ENCODE results near the gene ZNF652. TPM values are rescaled to one million over a fixed set of nuclear protein-coding genes. Genes with fewer than 3 reads are reported as not detected.
"Not testable (repeated sequence)": the region's sequence is repeated elsewhere in the genome, so short reads cannot be mapped to it uniquely, and the experiment has no call there.

ZNF652 gene
- total RNA-seq, 4 donors from 2014 or later, result 35.7 to 58.6 (median 43.9) TPM

DNA sequence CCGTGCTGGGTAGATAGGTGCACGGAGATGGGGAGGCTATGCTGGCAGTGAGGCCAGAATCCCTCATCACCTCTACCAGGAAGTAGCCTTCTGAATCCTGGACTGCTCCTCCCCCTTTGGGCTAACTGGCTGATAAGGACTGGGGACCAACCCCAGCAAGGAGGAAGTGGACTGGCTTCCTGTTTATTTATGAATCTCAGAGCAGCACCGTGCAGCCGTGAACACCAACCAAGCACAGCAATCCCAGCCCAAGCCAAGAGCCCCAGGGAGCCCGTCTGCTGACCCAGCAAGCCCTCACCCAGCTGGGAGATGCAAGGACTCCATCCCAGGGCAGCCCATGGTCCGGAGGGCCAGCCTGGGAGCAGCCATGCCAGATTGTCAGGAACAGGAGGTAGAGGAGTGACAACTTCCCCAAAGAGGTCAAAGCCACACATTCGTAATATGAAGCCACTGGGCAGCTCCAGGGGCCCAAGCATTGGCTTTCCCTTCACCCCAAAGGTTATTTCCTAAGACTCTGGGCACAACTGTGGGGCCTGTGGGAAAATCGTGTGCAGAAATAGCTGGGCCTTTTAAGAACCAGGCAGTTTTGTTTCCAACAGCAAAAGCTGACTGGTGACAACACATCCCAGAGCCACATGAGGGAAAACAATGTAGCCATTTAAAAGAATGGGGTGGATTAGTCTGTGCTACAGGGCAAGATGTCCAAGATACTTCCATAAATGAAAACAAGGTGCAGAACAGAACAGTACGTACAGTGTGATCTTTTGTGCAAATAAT lies 28.7 kb upstream of the ZNF652 start:
- 36 to 43% methylated on average over 9 of the region's 9 CpGs for WGBS, 2 donors
- H3K27ac ChIP-seq, result peak overlapping the region; percentile 63 to 93 (median 84)
- no peaks in the 10 kb centered on the region for H3K9me3 ChIP-seq
- no peaks in the 10 kb centered on the region for H3K36me3 ChIP-seq
- DNase-seq (ENCODE audit: low spot score in 2 of 2), result no peak
- TF ChIP-seq, protein P1, sequence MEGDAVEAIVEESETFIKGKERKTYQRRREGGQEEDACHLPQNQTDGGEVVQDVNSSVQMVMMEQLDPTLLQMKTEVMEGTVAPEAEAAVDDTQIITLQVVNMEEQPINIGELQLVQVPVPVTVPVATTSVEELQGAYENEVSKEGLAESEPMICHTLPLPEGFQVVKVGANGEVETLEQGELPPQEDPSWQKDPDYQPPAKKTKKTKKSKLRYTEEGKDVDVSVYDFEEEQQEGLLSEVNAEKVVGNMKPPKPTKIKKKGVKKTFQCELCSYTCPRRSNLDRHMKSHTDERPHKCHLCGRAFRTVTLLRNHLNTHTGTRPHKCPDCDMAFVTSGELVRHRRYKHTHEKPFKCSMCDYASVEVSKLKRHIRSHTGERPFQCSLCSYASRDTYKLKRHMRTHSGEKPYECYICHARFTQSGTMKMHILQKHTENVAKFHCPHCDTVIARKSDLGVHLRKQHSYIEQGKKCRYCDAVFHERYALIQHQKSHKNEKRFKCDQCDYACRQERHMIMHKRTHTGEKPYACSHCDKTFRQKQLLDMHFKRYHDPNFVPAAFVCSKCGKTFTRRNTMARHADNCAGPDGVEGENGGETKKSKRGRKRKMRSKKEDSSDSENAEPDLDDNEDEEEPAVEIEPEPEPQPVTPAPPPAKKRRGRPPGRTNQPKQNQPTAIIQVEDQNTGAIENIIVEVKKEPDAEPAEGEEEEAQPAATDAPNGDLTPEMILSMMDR (IDR thresholded peaks at IDR 0.05), result no peak
- TF ChIP-seq POLR2A (IDR thresholded peaks at IDR 0.05) (peak in 1 of 2 donors; percentile 14), EP300 (IDR thresholded peaks at IDR 0.05) (peak; percentile 53 to 57)
- no peaks in the 10 kb centered on the region for H3K27me3 ChIP-seq
- H3K4me3 ChIP-seq, result no peak overlapping the region
- peaks cover 0 to 52% (median 36%) of the 10 kb centered on the region in 4 donors for H3K4me1 ChIP-seq

DNA sequence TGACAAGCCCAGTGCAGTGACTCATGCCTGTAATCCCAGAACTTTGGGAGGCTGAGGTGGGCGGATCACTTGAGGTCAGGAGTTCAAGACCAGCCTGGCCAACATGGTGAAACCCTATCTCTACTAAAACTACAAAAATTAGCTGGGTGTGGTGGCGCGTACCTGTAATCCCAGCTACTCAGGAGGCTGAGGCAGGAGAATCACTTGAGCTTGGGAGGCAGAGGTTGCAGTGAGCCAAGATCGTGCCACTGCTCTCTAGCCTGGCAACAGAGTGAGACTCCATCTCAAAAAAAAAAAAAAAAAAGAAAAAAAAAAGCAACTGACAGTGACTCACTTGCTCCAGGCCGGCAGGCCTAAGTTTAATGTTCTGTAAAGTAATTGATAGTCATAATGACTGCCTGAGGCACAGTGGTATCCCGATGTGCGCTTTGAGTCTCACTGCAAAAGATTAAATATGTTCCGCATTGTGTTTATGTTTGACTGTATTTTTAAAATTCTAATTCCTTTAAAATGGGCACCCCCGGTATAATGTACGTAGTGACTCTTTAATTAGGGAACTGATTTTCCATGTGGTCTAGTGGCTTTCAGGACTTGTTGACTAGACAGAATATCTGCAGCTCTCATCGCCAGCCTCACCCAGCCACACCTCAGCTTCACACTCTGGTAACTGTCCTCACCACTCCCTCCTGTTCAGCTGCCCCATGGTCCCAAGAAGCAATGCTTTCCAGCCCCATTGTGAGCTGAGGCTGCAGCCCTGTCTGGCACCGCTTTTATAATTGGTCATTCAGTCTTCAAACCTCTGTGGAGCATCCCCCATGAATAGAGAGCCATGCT lies 27.7 kb upstream of the ZNF652 start:
- not testable (repeated sequence) for H3K4me3 ChIP-seq; H3K9me3 ChIP-seq; H3K36me3 ChIP-seq; DNase-seq (ENCODE audit: low spot score in 2 of 2); H3K27me3 ChIP-seq
- peak overlapping the region in 3 of 4 donors; percentile 84 to 93 (median 84) for H3K27ac ChIP-seq
- WGBS, 2 donors, result 79% methylated on average over 12 of the region's 12 CpGs
- H3K4me1 ChIP-seq, result peaks cover 0 to 51% (median 37%) of the 10 kb centered on the region in 4 donors

DNA sequence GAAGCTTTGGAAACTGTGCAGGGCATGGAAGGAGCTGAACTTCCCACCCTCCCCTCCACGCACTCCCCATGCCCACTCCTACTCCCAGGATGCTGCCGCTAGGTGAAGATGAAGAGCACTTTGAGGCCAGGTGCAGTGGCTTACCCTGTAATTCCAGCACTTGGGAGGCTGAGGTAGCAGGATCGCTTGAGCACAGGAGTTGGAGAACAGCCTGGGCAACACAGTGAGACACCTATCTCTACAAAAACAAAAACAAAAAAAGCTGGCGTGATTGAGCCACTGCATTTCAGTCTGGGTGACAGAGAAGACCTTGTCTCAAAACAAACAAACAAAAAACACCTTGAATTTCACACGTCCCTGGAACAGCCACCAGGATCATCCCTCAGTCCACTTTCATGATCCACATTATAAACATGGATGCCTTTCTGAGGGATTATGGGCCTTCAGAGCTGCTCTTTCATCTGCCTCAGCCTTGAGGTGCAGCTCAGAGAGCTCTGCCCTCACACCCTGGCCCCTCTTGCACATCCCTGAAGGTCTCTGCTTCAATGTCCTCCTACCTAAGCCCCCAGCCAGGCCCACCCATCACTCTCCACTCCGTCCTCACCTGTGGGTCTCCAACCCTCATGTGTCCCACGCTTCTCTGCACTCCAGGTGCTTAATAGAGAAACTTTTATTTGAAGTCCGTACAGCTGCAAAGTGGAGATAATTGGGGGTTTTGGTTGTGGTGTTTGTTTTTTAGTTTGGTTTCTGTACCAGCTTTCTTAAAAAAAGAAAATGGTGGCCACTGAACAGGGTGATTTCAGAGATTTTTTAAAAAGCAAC lies 26.9 kb upstream of the ZNF652 start:
- H3K36me3 ChIP-seq, result no peaks in the 10 kb centered on the region
- H3K27me3 ChIP-seq, result no peaks in the 10 kb centered on the region
- 92 to 94% methylated on average over 8 of the region's 8 CpGs for WGBS, 2 donors
- peak overlapping the region in 1 of 4 donors; percentile 84 for H3K27ac ChIP-seq
- no peaks in the 10 kb centered on the region for H3K9me3 ChIP-seq
- no peak overlapping the region for H3K4me3 ChIP-seq
- TF ChIP-seq POLR2A (IDR thresholded peaks at IDR 0.05) (no peak), EP300 (IDR thresholded peaks at IDR 0.05) (no peak)
- TF ChIP-seq, protein P1 (IDR thresholded peaks at IDR 0.05), result no peak
- H3K4me1 ChIP-seq, result peaks cover 0 to 48% (median 31%) of the 10 kb centered on the region in 4 donors
- DNase-seq (ENCODE audit: low spot score in 2 of 2), result no peak

DNA sequence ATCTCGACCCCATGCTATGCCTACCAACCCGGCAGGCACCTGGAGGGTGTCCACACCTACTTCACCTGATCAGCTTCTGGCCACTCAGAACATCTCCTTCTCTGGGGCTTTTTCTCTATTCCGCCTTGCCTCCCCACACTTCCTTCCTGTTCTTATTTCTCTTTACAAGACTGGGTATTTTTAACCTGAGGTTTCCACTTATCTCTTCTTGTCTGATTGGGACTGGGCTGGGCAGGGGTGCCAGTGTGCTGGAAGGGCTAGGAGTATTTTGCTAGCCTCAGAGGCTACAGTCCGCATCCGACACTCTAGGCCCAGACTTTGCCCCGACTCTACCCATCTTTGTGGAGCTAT lies 26.2 kb upstream of the ZNF652 start:
- Histone ChIP-seq H3K27me3 (no peaks in the 10 kb centered on the region), H3K9me3 (no peaks in the 10 kb centered on the region), H3K36me3 (no peaks in the 10 kb centered on the region), H3K4me1 (peaks cover 0 to 44% (median 29%) of the 10 kb centered on the region in 4 donors), H3K27ac (peak overlapping the region in 1 of 4 donors; percentile 84), H3K4me3 (no peak overlapping the region)
- no peak for DNase-seq (ENCODE audit: low spot score in 2 of 2)
- no peak for TF ChIP-seq EP300 (IDR thresholded peaks at IDR 0.05)
- TF ChIP-seq POLR2A (IDR thresholded peaks at IDR 0.05), result no peak
- TF ChIP-seq, protein P1 (IDR thresholded peaks at IDR 0.05), result no peak
- 83 to 88% methylated on average over 6 of the region's 6 CpGs for WGBS, 2 donors

DNA sequence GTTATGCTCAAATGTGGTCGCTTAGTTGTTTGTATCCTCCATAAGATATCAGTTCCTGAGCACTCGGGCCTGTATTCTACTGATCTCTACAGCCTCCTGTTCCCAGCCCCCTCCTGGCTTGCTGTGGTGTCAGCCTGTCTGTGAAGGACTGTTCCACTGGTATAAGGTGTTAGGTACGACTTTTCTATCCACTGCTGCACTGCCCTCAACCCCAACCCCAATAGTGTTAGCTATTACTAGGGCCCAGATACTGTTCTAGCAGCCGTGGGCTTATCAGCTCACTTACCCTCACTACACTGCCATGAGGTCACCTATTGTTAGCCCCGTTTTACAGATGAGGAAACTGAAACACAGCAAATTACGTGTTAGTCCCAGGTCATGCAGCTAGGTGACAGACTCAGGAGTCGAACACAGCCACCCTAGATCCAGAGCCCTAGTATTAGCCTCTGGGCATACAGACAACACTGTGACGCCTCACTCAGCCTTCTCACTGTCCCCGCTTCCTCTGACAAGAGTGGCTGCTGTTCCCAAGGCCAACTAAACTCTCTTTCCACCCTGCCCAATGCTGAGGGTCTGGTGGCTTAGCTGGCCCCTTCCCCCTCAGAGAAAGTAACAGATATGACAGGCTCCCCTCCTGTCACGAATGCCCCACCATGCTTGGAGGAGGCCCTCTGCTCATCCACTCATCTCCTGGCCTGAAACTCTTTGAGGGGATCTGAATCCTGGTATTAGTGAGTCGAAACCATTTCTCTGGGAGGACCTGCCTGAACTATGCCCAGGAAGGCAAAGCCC lies 25.6 kb upstream of the ZNF652 start:
- no peaks in the 10 kb centered on the region for H3K9me3 ChIP-seq
- H3K27ac ChIP-seq, result peak overlapping the region in 1 of 4 donors; percentile 57
- H3K36me3 ChIP-seq, result no peaks in the 10 kb centered on the region
- peaks cover 0 to 44% (median 29%) of the 10 kb centered on the region in 4 donors for H3K4me1 ChIP-seq
- H3K27me3 ChIP-seq, result no peaks in the 10 kb centered on the region
- H3K4me3 ChIP-seq, result no peak overlapping the region
- no peak for DNase-seq (ENCODE audit: low spot score in 2 of 2)
- 74 to 80% methylated on average over 11 of the region's 11 CpGs for WGBS, 2 donors
- no peak for TF ChIP-seq EP300 (IDR thresholded peaks at IDR 0.05)
